ENCODE data around the gene NELFA.

- TF ChIP-seq CTCF (optimal IDR thresholded peaks at IDR 0.05 in 1 of 3, IDR thresholded peaks at IDR 0.05 in 1 of 3, conservative IDR thresholded peaks at IDR 0.05 in 1 of 3; ENCODE audit: extremely low read depth in 1 of 3, insufficient read depth in 2 of 3, low read length in 3 of 3): no peak
- no peak for TF ChIP-seq EZH2 (IDR thresholded peaks at IDR 0.05; ENCODE audit: low read length)
These were observed 60.5 kb downstream of the NELFA start for GRCh38 chr4:1948232-1948631.

Data from keratinocyte (primary cell).